NK-92 treated with Interleukin-12 subunit alpha and Interleukin-12 subunit beta, amount 100 ng/mL, for 24 hours (cell line): ENCODE results near the gene PER3.
"Not testable (repeated sequence)": the region's sequence is repeated elsewhere in the genome, so short reads cannot be mapped to it uniquely, and the experiment has no call there.

ENCODE experiments used
- DNase-seq: peaks from one replicate; lab custom pipeline; 2025; lab: John Stamatoyannopoulos, UW

The PER3 gene

DNA sequence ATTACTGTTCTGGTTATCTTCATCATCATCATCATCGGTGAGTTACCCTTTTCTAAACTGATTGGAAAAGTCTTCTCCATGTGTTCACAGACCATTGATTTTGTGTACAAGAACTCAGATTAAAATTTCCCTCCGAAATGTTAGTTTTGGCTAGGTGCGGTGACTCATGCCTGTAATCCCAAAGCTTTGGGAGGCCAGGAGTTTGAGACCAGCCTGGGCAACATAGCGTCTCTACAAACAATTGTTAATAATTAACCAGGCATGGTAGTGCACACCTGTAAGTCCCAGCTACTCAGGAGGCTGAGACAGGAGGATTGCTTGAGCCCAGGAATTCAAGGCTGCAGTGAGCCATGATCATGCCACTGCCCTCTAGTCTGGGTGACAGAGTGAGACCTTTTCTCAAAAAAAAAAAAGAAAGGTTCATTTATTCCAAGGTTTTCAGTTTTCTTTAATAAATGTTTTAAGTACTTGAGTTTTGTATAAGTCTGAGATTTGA is 5.9 kb upstream of the PER3 start:
- DNase-seq, result no peak

DNA sequence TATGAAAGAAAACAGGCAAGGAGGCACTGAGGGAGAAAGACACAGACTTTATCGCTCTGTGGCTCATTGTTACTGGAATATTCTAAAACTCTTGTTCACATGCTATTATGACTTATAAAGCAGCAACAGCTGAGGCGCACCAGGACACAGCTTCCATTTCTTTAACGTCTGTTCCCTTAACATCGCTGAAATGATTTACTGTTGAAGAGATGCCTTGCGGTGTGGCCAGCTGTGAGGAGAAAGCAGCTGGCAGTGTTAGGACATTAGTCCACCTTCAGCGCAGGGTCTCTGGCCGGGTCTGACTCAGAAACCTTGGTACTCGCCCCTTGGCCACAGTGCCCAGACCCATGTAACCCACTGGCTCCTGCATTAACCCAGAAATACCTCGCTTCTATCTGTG is 3.1 kb upstream of the PER3 start:
- no peak for DNase-seq

DNA sequence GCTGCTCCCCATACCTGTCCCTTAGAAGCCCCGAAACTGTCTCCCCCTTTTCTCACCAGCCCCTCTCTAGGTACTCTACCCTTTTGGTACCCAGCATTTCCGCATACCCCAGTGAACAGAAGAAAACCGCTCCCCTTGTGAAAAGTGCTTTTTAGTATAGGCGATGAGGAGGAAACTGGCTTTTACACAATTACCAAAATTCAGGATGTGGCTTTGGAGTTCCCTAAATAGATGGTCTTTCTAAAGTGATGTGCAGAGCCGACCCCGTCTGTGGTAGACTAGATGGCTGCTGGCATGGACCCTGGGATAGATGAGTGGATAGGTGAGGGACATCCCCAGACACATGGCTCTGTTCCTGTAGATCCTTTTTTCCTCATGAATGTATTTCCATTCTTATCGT is 2.6 kb upstream of the PER3 start:
- no peak for DNase-seq

DNA sequence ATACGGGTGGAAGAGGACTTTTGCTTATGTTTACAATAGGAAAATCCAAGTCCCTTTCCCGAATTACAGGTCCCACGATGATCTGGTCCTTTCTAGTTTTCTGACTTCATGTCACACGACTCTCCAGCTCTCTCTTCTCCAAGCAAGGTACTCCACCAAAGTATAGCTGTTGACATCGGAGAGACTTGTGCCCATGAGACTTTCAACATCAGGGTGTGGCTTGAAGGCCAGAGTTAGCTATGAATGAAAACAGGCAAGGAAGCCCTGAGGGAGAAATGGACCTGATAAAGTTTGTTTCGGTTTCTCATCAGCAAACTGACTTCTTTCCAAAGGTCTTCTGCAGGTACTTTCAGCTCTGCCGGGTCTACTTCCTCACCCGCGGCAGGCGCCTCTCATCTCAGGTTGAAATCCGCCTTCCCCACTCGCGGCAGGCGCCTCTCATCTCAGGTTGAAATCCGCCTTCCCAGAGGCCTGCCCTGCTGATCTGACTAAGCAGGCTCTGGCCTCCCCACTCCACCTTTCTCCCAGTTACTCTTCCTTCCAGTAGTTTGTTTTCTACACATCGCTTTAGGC is 2.1 kb upstream of the PER3 start:
- DNase-seq, result no peak

DNA sequence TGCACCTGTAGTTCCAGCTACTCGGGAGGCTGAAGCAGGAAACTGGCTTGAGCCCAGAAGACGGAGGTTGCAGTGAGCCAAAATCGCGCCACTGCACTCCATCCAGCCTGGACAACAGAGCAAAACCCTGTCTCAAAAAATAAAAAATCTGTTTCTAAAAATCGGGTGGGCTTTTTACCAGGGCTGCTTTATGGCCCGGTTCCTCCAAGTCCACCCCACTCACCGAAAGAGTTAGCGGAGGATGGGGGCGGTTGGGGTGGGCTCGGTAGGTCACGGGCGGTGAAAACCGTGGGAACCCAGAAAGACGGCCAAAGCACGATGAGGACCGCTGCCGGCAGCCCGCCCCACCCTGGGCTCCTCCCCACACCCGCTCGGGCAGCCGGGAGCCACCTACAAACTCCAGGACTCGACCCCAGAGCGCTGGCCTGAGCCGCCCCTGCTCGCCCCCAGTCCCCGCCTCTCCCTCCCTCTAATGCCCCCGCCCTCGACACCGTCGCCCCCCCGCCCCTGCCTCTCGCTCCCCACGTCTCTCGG is 846 bp upstream of the PER3 start:
- no peak for DNase-seq

DNA sequence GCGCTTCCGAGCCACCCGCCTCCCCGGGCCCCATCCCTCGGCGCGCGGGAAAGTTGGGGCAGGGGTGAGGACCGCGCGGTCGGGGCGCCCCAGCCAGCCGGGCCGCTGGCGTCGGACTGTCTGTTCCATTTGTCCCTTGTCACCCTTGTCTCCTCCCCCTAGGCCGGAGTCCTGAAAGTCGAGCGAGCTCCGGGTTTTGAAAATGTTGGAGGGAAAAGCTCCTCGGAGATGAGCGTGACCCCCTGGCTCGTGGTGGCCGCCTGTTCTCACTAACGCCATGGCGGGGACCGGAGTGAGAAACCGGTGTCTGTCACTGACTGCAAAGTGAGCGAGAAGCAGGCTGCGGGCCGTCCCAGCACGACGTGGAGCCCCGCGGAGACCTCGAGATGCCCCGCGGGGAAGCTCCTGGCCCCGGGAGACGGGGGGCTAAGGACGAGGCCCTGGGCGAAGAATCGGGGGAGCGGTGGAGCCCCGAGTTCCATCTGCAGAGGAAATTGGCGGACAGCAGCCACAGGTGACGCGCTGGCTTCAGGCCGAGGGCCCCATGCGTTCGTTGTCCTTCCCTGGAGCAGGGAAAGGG is 491 bp downstream of the PER3 start:
- DNase-seq, result no peak

DNA sequence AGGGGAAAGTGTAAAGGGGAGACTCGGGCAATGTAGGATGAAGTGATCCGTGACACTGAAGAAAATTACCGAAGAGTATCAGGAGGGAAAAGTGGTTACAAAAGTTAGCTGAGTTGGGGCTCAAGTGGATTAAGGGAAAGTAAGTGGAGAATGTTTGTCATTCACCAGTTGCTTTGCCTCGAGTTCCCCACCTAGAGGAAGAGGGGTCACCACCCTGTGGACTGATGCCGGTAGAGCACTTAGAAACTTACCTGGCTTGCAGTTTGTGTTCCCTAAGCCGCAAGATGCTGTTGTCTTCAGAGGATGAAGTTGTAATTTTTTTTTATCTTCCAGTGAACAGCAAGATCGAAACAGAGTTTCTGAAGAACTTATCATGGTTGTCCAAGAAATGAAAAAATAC is 1.0 kb downstream of the PER3 start:
- DNase-seq, result no peak

DNA sequence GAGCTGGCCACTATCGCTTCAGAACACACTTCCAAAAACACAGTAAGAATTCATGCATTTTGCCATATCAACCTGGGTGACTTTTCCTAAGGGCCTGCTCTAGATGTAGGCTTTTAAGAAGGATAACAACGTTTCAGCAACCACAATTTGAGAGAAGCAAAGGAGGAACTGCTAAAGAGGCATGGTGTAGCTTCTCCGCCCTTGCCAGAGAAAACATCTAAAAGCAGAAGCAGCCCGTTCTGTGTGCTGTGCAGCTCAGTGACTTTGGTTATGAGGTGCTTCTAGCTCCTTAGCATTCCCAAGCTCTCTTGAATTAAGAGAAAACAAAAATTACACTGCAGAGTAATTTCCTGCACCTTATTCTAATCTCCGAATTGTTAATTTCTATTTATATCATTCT is 2.7 kb downstream of the PER3 start:
- DNase-seq, result no peak

DNA sequence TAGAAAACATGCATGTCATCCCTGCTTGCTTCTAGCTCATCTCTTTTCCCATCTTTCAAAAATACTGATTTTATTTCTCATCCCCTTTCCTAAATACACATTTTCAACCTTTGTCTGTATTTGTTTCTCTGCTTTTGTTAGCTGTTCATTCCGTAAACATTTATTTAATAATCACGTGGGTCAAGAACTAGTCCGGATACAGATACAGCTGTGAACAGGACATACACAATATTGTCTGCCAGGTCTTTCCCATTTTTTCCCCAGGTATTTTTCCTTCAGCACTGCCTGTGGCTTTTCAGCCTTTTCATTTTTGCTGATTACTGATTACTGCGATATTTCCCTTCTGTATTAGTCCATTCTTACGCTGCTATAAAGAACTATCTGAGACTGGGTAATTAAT is 5.7 kb downstream of the PER3 start:
- DNase-seq, result no peak

DNA sequence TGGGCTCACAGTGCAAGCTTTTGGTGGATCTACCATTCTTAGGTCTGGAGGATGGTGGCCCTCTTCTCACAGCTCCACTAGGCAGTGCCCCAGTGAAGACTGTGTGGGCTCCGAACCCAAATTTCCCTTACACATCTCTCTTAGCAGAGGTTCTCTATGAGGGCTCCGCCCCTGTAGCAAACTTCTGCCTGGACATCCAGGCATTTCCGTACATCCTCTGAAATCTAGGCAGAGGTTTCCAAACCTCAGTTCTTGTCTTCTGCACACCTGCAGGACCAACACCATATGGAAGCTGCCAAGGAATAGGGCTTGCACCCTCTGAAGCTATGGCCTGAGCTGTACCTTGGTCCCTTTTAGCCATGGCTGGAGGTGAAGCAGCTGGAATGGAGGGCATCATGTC is 6.9 kb downstream of the PER3 start:
- DNase-seq, result not testable (repeated sequence)

DNA sequence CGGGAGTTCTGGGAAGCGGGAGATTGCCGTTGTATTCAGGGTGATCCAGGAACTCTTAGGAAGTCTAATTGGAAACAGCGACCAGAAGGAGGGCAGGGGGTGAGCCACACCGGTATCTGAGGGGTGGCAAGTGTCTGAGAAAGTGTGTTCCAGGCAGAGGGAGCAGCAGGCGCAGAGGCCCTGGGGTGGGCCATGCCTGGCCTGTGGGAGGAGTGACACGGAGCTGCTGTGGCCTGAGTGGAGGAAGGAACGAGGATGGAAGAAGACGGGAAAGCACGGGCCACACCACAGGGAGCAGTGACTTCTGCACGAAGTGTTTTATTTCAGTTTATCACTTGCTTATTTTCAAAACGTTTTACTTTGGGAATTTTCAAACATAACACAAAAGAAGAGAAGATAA is 11.3 kb downstream of the PER3 start:
- DNase-seq, result no peak

DNA sequence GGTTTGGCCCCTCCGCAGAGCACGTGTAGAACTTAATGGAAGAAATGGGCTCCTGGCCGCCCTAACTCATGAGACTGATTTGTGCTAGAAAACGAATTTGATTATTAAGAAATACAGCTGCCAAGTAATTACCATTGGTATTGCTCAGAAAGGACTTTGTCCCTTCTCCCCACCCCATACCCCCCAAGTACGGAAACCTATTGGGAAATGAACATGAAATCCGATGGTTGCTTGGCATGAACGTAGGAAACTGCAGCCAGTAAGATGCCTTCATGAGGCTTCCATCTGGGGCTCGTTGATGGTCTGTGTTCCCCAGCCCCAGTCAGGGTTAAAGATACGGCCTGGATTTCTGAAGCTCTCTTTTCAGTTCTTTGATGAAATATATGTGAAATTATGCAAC is 21.4 kb downstream of the PER3 start:
- DNase-seq, result no peak

DNA sequence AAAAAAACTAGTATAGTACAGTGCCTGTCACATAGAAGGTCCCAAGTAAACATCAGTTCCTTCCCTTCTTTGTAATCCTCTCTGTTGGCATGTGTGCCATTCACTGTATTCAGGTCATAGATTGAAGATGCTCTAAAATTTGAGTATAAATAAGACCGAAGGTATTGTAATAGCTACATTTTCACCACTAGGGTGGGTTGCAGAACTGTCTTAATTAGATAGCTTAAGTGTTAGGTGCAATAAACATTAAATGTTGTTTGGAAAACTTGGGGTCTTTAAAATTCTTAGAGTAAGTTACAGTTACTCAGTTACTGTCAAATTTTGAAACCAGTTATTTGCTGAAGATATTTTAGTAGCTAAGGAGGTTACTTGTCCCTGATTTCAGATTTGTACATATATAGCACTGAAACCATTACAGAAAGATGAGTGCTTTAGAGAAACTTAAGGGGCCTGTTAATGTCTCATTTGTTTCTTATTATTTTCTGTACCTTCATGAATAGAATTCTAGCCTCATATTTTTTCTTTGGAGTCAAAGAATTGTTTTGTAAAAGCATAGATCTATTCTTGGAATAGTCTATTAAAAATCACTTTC is 24.3 kb downstream of the PER3 start:
- no peak for DNase-seq

DNA sequence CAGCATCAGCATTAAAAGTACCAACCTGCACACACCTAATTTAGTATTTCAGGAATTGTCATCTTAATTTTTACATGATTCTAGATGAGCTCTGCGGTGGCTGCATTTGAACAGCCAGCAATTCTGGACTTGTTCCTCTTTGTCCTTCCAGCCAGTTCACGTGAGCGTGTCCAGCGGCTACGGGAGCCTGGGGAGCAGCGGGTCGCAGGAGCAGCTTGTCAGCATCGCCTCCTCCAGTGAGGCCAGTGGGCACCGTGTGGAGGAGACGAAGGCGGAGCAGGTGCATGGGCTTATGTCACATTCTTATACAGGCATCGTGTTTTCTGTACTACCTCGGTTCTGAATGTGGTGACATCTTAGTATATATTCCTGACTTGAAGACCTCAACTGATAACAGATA is 25.7 kb downstream of the PER3 start:
- no peak for DNase-seq

DNA sequence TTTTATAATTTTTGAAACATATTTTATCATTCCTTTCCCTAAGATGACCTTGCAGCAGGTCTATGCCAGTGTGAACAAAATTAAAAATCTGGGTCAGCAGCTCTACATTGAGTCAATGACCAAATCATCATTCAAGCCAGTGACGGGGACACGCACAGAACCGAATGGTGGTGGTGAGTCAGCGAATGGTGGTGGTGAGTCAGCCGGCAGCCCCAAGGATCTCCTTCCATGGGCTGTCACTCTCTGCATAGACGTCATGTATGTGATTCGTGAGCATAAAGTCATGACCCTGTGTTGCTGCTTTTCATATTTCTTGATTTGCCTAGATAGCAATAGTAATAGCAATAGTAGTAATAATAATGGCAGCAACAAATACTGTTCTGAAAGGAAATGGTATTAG is 26.3 kb downstream of the PER3 start:
- no peak for DNase-seq

DNA sequence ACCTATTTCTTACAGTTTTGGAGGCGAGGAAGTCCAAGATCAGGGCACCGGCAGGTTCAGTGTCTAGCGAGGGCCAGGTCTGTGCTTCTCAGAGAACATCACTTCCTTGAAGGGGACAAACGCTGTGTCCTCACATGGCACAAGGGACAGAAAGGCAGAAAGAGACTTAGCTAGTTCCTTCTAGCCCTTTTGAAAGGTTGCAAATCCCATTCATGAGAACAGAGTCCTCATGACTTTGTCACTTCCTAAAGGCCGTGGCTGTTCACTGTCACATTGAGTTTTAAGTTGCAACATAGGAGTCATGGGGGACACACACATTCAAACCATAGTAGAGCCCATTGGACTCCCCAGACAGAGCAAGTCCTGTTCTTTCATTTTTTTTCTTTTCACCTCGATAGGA is 27.4 kb downstream of the PER3 start:
- no peak for DNase-seq

DNA sequence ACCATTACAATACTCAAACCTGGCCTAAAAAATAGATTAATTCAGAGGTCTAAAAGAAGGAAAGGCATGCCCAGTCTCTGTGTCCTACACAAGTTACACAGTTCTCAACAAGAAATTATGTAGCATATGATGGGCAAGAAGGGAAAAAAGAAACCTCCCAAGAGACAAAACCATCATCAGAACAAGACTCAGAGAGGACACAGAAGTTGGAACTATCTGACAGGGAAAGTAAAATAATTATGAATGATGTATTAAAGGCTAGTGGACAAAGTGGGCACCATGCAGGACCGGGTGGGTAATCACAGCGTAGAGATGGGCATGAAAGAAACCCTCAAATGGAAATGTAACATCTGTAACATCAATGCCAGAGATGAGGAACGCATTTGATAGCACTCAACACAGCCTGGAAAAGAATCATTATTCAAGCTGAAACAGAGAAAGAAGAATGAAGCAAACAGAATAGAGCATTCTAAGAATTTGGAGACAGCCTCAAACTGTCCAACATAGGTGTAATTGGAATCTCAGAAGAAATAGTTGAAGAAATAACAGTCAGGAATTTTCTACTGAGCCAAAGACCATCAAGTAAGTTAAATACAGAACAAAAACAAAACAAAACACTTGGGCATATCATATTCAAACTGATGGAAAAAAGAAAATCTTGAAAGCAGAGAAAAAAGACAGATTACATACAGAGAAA is 29.7 kb downstream of the PER3 start:
- no peak for DNase-seq

DNA sequence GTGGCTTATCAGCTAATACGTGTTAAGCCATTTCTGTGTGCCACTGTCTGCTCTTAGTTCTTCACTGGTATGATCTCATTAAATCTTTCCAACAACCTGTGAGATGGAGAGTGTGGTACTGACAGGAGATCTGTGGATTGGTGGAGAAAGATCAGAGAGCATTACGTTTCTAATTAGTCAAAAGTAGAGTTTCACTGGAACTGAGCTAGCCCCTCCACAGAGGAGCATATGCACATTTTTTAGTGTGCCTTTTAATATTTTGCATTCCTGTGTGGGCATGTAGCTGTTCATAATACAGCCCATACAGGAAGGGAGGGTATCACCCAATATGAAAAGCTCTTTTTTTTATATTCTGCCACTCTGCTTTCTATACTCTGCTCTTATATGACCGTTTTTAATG is 37.2 kb downstream of the PER3 start:
- DNase-seq, result no peak

DNA sequence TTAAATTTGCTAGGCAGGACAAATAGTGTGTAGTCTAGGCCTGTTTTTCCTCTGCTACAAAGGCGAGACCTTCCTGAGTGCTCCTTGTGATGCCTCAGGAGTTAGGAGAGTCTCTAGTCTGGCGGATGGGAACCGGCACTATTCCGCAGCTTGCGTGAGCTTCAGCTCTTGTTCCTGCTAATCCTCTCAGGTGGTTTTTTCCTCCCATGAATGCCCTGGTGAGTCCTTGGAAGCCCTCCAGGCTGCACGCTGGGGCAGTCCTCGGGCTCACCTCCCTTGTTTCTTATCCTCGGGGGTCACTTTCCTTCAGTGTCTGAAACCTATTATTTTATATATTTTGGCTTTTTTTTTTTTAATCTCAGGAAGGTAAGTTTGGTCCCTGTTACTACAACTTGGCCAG is 40.6 kb downstream of the PER3 start:
- no peak for DNase-seq

DNA sequence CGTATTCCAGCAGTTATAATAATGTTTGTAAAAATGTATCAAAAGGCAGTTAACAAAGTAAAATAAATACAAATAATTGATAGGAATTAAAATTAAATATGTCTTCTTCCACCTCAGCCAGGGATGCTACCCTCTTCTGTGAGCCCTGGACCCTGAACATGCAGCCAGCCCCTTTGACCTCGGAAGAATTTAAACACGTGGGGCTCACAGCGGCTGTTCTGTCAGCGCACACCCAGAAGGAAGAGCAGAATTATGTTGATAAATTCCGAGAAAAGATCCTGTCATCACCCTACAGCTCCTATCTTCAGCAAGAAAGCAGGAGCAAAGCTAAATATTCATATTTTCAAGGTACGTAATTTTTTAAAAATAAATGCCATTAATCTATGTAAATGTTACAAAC is 42.3 kb downstream of the PER3 start:
- no peak for DNase-seq

DNA sequence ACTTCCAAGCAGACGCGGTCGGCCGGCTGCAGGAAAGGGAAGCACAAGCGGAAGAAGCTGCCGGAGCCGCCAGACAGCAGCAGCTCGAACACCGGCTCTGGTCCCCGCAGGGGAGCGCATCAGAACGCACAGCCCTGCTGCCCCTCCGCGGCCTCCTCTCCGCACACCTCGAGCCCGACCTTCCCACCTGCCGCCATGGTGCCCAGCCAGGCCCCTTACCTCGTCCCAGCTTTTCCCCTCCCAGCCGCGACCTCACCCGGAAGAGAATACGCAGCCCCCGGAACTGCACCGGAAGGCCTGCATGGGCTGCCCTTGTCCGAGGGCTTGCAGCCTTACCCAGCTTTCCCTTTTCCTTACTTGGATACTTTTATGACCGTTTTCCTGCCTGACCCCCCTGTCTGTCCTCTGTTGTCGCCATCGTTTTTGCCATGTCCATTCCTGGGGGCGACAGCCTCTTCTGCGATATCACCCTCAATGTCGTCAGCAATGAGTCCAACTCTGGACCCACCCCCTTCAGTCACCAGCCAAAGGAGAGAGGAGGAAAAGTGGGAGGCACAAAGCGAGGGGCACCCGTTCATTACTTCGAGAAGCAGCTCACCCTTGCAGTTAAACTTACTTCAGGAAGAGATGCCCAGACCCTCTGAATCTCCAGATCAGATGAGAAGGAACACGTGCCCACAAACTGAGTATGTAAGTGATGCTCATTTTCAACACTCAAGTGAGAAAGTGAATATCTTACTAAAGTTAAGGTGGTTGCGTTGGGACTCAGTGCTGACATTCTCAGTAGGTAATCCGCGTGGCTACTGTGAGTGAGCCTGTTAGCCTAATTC is 43.2 kb downstream of the PER3 start:
- DNase-seq, result no peak

DNA sequence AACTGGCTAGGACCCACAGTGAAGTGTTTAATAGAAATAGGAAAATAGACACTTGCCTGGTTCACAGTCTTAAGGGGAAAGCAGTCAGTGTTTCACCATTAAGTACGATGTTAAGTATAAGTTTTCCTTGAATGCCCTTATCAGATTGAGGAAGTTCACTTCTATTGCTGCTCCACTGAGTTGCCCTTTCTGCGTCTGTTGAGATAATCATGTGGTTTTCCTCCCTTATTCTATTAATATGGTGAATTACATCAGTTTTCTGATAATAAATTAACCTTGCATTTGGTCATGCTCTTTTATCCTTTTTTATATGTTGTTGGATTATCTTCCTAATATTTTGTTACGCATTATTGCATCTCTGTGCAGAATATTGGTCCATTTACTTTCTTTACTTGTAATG is 47.4 kb downstream of the PER3 start:
- no peak for DNase-seq
